ENCODE measurements around the gene IRX6. TPM values are rescaled to one million over a fixed set of nuclear protein-coding genes. Genes with fewer than 3 reads are reported as not detected.
A peak's percentile ranks its signal among the peaks of the same experiment; 100 is the strongest.

The IRX6 gene
- total RNA-seq, 4 donors from 2014 or later: 0.57 to 3.5 TPM; not detected in 2

GRCh38 chr16:55328611-55329569, 4.9 kb downstream of the IRX6 start:
- Histone ChIP-seq H3K27ac (no peak overlapping the region), H3K36me3 (no peaks in the 10 kb centered on the region), H3K27me3 (peaks cover 0 to 6% of the 10 kb centered on the region in 2 donors), H3K4me1 (no peaks in the 10 kb centered on the region), H3K9me3 (no peaks in the 10 kb centered on the region), H3K4me3 (no peak overlapping the region)
- DNase-seq: no peak
- TF ChIP-seq CTCF (IDR thresholded peaks at IDR 0.05) (no peak), POLR2A (IDR thresholded peaks at IDR 0.05) (no peak)

GRCh38 chr16:55329791-55330428, 5.9 kb downstream of the IRX6 start:
- Histone ChIP-seq H3K9me3 (no peaks in the 10 kb centered on the region), H3K36me3 (no peaks in the 10 kb centered on the region), H3K4me3 (no peak overlapping the region), H3K4me1 (no peaks in the 10 kb centered on the region), H3K27me3 (peaks cover 0 to 1% of the 10 kb centered on the region in 2 donors), H3K27ac (no peak overlapping the region)
- no peak for TF ChIP-seq CTCF (IDR thresholded peaks at IDR 0.05)
- no peak for TF ChIP-seq POLR2A (IDR thresholded peaks at IDR 0.05)
- no peak for DNase-seq

GRCh38 chr16:55330781-55331647, 7.0 kb downstream of the IRX6 start:
- no peaks in the 10 kb centered on the region for H3K4me1 ChIP-seq
- no peaks in the 10 kb centered on the region for H3K36me3 ChIP-seq
- no peaks in the 10 kb centered on the region for H3K27me3 ChIP-seq
- no peak for TF ChIP-seq CTCF (IDR thresholded peaks at IDR 0.05)
- TF ChIP-seq POLR2A (IDR thresholded peaks at IDR 0.05): no peak
- H3K27ac ChIP-seq: no peak overlapping the region
- peak in 1 of 3 donors; percentile 42 for DNase-seq
- no peak overlapping the region for H3K4me3 ChIP-seq
- H3K9me3 ChIP-seq: no peaks in the 10 kb centered on the region

- Histone ChIP-seq H3K36me3 (no peaks in the 10 kb centered on the region), H3K27ac (no peak overlapping the region), H3K9me3 (no peaks in the 10 kb centered on the region), H3K4me1 (no peaks in the 10 kb centered on the region), H3K4me3 (no peak overlapping the region), H3K27me3 (no peaks in the 10 kb centered on the region)
- TF ChIP-seq CTCF (IDR thresholded peaks at IDR 0.05) (no peak), POLR2A (IDR thresholded peaks at IDR 0.05) (no peak)
- DNase-seq: no peak
Observed at GRCh38 chr16:55331648-55332185, 7.7 kb downstream of the IRX6 start.

GRCh38 chr16:55333684-55334083, 9.7 kb downstream of the IRX6 start:
- DNase-seq: no peak
- H3K4me3 ChIP-seq: no peak overlapping the region
- H3K4me1 ChIP-seq: no peaks in the 10 kb centered on the region
- H3K36me3 ChIP-seq: no peaks in the 10 kb centered on the region
- no peak for TF ChIP-seq POLR2A (IDR thresholded peaks at IDR 0.05)
- TF ChIP-seq CTCF (IDR thresholded peaks at IDR 0.05): no peak
- no peak overlapping the region for H3K27ac ChIP-seq
- H3K9me3 ChIP-seq: no peaks in the 10 kb centered on the region
- H3K27me3 ChIP-seq: no peaks in the 10 kb centered on the region

Data from Peyer's patch (tissue), 4 donors.